Activated naive CD4-positive, alpha-beta T cell treated with anti-CD3 and anti-CD28 coated beads, Interleukin-2, amount 50 U/mL, for 72 hours (primary cell): ENCODE data around the gene GOLGA6L10. TPM values are rescaled to one million over a fixed set of nuclear protein-coding genes. Genes with fewer than 3 reads are reported as not detected.
"Not testable (repeated sequence)": the region's sequence is repeated elsewhere in the genome, so short reads cannot be mapped to it uniquely, and the experiment has no call there.

ENCODE experiments used
- ATAC-seq, 2 donors: fragments of 150-1000 bp; cut with Tn5 transposase; 2 replicates each; pipeline ENCODE4 v1.10.0; 2021; ENCODE audit warnings: mild to moderate bottlenecking in 2 of 2, moderate library complexity in 2 of 2
- DNase-seq, 2 donors: peaks; one replicate each; pipeline ENCODE4 v3.0.0; 2021 to 2022; ENCODE audit warnings: low spot score in 2 of 2
- H3K27ac Mint-ChIP-seq, 2 donors: one replicate each; pipeline ENCODE4 v1.8.0; 2022; ENCODE audit warnings: mild to moderate bottlenecking in 2 of 2, mixed read lengths in 2 of 2
- H3K36me3 Mint-ChIP-seq, 2 donors: one replicate each; pipeline ENCODE4 v1.8.0; 2022; ENCODE audit warnings: mixed read lengths in 2 of 2
- H3K9me3 Mint-ChIP-seq, 2 donors: one replicate each; pipeline ENCODE4 v1.8.0; 2022; ENCODE audit warnings: mixed read lengths in 2 of 2
- total RNA-seq, 2 donors: library from RNA; stranded (reverse); gene quantifications; one replicate each; pipeline ENCODE4 v1.2.3, GENCODE V29; 2022

Gene GOLGA6L10
- total RNA-seq, 2 donors from 2014 or later = 0.57 to 1.8 TPM

DNA sequence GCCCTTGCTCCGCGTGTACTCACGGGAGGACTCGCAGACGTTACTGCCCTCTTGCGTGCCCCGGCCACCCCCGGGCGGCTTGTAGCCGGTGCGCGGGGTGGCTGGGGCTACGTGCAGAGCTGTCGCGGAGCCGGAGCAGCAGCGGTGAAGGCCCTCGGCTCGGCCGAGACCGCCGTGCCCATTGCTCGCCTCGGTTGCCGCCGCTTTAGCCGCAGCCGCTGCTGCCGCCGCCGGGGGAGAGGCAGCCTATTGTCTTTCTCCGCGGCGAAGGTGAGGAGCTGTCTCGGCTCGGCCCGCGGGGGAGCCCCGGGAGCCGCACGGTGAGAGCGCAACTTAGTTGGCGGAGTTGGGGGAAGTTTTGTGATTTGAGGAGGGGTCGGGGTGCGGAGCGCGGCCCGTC lies 5.8 kb upstream of the GOLGA6L10 start:
- H3K27ac Mint-ChIP-seq, H3K9me3 Mint-ChIP-seq, DNase-seq, H3K36me3 Mint-ChIP-seq, ATAC-seq: not testable (repeated sequence)

DNA sequence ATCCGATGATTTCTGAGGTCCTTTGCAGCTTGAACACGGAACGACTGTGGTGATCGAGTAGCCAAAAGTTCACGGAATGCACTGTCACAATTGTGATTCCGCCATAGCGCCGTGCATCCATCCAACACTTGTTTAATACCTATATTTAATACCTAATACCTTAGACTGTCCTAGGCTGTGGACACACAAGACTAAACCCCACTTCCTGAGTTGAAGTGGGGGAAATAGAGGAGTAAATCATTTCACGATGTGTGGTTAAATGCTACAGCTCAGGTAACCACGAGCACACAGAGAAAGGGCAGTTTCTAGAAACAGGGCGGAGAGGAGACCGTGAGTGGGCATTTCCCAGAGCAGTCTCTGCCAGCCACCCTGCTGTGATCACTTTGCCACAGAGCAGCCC lies 5.3 kb upstream of the GOLGA6L10 start:
- not testable (repeated sequence) for H3K27ac Mint-ChIP-seq, ATAC-seq, H3K9me3 Mint-ChIP-seq, H3K36me3 Mint-ChIP-seq, DNase-seq

GRCh38 chr15:82347645-82348044 lies 1.6 kb downstream of the GOLGA6L10 start:
- not testable (repeated sequence) for H3K27ac Mint-ChIP-seq, DNase-seq, H3K9me3 Mint-ChIP-seq, H3K36me3 Mint-ChIP-seq, ATAC-seq

DNA sequence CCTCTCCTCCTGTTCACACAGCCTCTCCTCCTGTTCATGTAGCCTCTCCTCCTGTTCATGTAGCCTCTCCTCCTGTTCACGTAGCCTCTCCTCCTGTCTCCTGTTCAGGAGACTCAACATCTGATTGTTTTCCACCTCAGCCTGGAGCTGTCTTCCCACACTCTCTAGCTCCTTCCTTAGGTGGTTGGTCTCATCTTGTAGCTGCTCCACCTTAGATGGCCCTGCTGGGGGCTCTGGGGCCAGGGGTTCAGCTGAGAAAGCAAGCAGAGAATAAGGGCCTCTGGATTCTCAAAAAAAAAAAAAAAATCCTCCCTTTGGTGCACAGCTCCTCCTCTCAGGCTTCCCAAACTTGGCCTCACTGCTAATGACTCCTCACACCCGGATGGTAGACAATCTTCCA lies 4.1 kb downstream of the GOLGA6L10 start:
- H3K27ac Mint-ChIP-seq, ATAC-seq, DNase-seq, H3K9me3 Mint-ChIP-seq, H3K36me3 Mint-ChIP-seq: not testable (repeated sequence)

DNA sequence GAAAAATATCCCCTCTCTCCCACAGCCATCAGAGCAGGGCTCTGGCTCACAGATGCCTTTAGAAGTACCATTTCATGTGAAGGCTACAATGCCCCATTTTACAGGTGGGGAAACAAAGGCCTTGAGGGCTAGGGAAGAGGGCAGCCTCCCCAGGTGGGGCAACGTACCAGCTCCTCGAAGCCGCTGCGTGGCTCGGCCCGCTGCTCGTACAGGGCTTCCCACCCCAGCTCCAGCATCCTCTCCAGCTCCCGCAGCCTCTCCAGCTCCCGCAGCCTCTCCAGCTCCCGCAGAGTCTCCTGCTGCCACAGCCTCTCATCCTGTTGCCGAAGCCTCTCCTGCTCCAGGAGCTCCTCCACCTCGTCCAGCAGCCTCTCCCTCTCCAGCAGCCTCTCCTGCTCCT lies 4.9 kb downstream of the GOLGA6L10 start:
- not testable (repeated sequence) for H3K36me3 Mint-ChIP-seq, H3K27ac Mint-ChIP-seq, ATAC-seq, DNase-seq, H3K9me3 Mint-ChIP-seq

DNA sequence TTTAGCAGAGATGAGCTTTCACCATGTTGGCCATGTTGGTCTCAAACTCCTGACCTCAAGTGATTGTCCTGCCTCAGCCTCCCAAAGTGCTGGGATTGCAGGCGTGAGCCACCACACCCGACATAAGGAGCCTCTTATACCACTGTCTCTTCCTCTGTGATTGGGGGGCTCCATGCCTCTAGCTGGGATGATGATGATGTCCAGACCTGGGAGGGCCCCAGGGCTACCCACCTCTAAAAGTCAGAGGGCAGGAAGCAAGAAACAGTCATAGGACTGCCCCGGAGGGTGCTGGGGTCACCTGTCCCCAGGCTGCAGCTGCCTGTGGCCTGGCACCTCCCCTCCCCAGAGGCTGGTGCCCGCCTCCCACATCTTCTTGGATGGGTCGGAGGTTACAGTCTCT lies 5.4 kb downstream of the GOLGA6L10 start:
- not testable (repeated sequence) for ATAC-seq, H3K36me3 Mint-ChIP-seq, DNase-seq, H3K27ac Mint-ChIP-seq, H3K9me3 Mint-ChIP-seq

DNA sequence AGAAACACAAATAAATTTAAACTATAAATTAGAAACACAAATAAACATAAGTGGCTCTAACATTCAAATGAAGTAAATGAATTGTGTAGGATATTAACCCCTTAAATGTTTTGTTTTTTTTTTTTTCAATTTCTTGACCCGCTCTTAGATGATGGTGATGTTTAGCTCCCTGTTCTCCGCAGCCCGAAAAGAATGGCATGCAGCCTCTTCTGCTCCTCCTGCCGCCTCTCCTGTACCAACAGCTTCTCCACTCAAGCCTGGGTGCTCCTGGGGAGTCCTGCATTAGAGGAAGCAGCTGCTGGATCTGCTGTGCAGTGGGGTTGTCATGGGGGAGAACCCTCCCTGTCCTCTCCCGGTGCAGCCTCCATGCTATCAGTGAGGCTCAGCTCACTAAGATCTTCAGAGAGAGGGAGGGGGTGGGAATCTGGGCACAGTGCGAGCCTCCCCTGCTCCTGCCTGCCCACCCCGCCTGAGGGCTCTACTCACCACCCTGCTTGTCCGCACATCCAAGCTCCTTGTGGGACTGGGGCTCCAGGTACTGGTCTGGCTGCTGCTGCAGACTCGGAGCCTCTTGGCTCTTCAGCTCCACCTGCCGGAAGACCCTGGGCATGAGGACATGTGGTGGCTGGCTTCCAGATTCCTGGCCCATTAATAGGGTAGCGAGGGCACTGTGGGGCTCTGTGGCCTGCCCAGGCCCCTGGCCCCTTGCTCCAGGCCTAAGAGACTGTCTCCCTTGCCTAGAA lies 6.5 kb downstream of the GOLGA6L10 start:
- H3K36me3 Mint-ChIP-seq, H3K9me3 Mint-ChIP-seq, H3K27ac Mint-ChIP-seq, DNase-seq, ATAC-seq: not testable (repeated sequence)

DNA sequence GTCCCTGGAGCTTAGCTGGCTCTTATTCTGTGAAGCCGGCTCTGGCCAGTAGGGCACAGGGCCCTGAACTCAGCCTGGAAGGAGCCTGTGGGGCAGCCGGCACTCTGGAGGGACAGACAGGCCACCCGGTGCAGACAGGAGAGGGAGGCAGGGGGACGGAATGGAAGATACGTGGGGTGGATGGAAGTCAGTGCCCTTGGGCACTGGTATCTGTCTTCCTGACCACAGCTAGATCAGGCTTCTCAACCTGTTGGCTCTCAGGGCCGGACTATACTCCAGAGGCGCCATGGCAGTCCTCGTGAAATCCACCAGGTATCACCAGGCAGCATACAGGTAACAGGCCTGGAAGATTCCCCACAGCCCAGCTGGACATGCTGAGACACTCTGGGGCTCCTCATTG lies 10.7 kb downstream of the GOLGA6L10 start:
- ATAC-seq, H3K27ac Mint-ChIP-seq, H3K9me3 Mint-ChIP-seq, H3K36me3 Mint-ChIP-seq: not testable (repeated sequence)
- peak in 1 of 2 donors; percentile 31 for DNase-seq

- not testable (repeated sequence) for H3K27ac Mint-ChIP-seq, ATAC-seq, H3K9me3 Mint-ChIP-seq, H3K36me3 Mint-ChIP-seq
- DNase-seq = peak in 1 of 2 donors; percentile 30
Measured at GRCh38 chr15:82338053-82338452, 11.2 kb downstream of the GOLGA6L10 start.

DNA sequence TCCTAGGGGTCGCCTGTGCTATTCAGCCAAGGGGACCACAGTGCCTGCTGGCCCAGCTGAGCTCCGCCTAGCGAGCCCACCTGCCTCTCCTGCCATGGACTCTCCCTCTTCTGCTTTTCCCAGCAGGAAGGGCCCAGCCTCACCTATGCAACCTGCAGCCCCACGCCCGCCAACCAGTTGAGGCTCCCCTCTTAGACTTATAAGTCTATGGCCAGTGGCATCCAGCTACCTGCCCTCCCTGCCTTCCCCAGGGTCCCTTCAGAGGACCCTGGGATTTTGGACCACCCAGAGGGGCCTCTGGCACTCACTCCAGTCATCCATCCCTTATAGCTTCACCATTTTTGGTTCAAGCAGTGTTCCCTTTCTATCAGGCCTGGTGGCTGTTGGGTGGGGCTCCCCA lies 12.2 kb downstream of the GOLGA6L10 start:
- H3K36me3 Mint-ChIP-seq, ATAC-seq, H3K9me3 Mint-ChIP-seq, H3K27ac Mint-ChIP-seq, DNase-seq: not testable (repeated sequence)

DNA sequence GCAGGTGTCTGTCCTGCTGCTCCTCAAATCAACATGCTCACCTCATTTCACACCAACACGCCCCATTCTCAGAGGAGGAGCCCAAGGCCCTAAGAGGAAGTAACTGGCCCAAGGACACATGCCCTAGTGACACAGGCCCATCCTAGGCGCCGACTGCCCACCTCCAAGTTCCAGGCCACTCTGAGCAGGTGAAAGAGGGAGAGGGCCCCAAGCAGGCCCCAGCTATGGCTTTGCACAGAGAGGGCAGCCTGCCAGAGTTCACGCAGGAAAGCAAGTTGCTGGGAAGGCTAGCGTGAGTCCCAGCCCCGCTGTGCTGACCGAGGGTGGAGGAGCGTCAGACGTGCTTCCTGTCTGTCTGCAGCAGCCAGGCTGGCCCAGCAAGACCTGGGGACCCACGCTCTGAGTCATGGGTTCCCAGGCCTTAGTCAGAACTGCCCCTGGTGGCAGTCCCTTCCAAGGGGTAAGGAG lies 13.1 kb downstream of the GOLGA6L10 start:
- DNase-seq, H3K9me3 Mint-ChIP-seq, H3K27ac Mint-ChIP-seq, H3K36me3 Mint-ChIP-seq: not testable (repeated sequence)
- peak; percentile 43 to 47 for ATAC-seq

- not testable (repeated sequence) for DNase-seq, ATAC-seq, H3K9me3 Mint-ChIP-seq, H3K36me3 Mint-ChIP-seq, H3K27ac Mint-ChIP-seq
Measured at GRCh38 chr15:82335006-82335405, 14.3 kb downstream of the GOLGA6L10 start.

DNA sequence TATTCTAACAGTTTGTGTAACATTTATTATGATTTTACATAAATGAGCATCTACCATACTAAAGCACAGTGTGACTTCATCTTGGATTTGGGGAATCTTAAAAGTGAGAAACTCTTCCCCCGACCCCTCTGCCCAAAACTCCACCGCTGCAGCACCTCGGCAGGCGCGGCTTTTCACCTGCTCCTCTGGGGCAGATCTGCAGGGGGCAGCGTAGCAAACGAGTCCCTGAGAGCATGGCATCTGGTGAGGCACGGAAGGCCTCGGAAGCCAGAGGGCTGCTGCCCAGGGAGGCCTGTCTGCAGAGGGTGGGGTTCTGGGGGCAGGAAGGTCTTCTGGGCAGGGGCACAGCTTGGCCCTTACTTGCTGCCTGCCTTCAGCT lies 14.7 kb downstream of the GOLGA6L10 start:
- not testable (repeated sequence) for H3K27ac Mint-ChIP-seq, H3K9me3 Mint-ChIP-seq, H3K36me3 Mint-ChIP-seq, ATAC-seq, DNase-seq

DNA sequence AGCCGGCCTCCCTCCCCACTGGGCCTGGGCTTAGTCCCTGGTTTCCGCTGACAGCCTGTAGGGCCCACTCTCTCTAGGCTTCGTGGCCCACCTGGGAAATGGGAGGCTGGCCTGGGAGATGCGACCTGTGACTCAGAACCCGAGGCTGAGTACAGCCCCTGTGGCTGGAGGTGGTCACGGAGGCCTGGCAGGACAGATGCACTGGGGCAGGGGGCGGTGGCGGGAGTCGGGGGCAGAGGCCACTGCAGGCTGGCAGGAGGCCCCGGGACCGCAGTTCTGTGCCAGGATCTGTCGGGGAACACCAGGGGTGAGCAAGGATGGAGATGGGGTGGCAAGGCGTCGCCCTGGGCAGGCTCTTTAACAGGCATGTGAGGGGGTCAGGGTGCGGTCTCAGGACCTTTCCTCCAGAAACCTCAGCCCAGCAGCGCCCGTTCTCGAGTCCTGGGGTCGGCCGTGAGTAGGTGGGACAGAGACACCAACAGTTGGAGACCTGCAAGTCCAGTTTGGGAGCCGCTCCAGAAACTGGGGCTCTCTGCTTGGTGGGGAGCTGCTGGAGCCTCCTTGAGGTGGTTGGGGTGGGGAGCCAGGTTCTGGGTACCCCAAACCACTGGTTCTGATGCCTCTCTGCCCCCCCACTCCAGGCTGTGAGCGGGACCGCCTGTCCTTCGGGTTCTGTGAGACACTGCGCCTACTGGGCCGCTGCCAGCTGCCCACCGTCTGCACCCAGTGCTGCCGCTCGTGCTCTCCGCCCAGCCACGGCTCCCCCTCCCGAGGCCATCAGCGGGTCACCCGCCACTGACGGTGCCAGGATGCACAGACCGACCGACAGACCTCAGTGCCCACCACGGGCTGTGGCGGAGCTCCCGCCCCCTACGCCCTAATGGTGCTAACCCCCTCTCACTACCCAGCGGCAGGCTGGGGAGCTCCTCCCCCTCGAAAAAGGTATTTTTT lies 15.4 kb downstream of the GOLGA6L10 start:
- not testable (repeated sequence) for H3K27ac Mint-ChIP-seq, H3K9me3 Mint-ChIP-seq, ATAC-seq, H3K36me3 Mint-ChIP-seq, DNase-seq

- not testable (repeated sequence) for H3K9me3 Mint-ChIP-seq, H3K27ac Mint-ChIP-seq, DNase-seq, H3K36me3 Mint-ChIP-seq, ATAC-seq
Measured at GRCh38 chr15:82332711-82333602, 16.3 kb downstream of the GOLGA6L10 start.

- DNase-seq, H3K36me3 Mint-ChIP-seq, H3K9me3 Mint-ChIP-seq, H3K27ac Mint-ChIP-seq: not testable (repeated sequence)
- peak; percentile 57 to 73 for ATAC-seq
Measured at GRCh38 chr15:82331576-82332304, 17.5 kb downstream of the GOLGA6L10 start.
